ENCODE data around the gene CDH4. TPM values are rescaled to one million over a fixed set of nuclear protein-coding genes. Genes with fewer than 3 reads are reported as not detected.

The CDH4 gene
- total and polyA plus RNA-seq, 2 of the 13 experiments (the other 11 are each of a cell fraction or from before 2014, with no cell fraction given): not detected

DNA sequence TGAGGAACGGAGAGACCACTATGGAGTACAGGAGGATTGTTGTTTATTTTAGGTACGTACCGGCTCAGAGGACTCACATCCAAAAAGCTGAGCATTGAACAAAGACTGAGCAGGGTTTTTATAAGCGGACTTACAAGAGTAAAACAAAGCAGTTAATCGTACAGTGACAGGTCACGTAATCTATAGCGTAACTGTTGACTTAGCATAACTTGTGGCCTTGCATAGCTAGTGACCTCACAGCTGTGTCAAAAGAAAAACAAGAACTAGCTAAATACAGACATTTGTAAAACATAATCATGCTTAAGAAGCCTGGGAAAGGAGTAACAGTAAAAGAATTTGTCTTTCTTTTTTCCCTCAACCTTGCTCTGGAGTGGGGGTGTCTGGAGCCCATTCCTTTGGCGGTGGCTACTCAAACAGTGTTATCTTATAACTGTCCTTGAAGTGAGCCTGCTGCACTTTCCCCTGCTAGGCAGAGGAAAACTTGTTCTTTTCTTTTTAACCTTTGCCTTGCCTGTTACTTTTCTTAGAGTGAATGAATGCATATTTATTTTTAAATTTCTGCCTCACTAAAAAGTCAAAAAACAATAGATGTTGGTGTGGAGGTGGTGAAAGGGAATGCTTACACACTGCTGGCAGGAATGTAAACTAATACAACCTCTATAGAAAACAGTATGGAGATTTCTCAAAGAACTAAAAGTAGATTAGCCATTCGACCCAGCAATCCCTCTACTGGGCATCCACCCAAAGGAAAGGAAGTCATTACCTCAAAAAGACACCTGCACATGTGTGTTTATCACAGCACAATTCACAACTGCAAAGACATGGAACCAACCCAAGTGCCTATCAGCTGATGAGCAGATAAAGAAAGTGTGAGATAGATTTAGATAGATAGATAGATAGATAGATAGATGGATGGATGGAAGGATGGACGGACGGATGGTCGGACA is 704.6 kb downstream of the CDH4 start (continued):
- TF ChIP-seq, protein P1, sequence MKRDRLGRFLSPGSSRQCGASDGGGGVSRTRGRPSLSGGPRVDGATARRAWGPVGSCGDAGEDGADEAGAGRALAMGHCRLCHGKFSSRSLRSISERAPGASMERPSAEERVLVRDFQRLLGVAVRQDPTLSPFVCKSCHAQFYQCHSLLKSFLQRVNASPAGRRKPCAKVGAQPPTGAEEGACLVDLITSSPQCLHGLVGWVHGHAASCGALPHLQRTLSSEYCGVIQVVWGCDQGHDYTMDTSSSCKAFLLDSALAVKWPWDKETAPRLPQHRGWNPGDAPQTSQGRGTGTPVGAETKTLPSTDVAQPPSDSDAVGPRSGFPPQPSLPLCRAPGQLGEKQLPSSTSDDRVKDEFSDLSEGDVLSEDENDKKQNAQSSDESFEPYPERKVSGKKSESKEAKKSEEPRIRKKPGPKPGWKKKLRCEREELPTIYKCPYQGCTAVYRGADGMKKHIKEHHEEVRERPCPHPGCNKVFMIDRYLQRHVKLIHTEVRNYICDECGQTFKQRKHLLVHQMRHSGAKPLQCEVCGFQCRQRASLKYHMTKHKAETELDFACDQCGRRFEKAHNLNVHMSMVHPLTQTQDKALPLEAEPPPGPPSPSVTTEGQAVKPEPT (CRISPR knock-in tag; IDR thresholded peaks at IDR 0.05; ENCODE audit: low read depth): no peak
- no peak for TF ChIP-seq SMARCC2 (IDR thresholded peaks at IDR 0.05)
- 0 out of 4 replicates have a peak, but pooled peaks of 1 of the 2 experiments have one; percentile 48 for TF ChIP-seq MAFK (conservative IDR thresholded peaks at IDR 0.05 in 1 of 2, IDR thresholded peaks at IDR 0.05 in 1 of 2; ENCODE audit: low read length in 2 of 2)
- 0 out of 4 replicates have a peak, but pooled peaks of 1 of the 2 experiments have one; percentile 34 for TF ChIP-seq EP300 (IDR thresholded peaks at IDR 0.05; ENCODE audit: low read depth in 2 of 2, low read length in 2 of 2)
- no peak for TF ChIP-seq EP300 (CRISPR knock-in tag; IDR thresholded peaks at IDR 0.05; ENCODE audit: borderline replicate concordance)
- no peak for TF ChIP-seq ZNF317 (CRISPR knock-in tag; IDR thresholded peaks at IDR 0.05)
- TF ChIP-seq ZNF652 (CRISPR knock-in tag; IDR thresholded peaks at IDR 0.05; ENCODE audit: borderline replicate concordance, low read depth): peak; percentile 88
- no peak for TF ChIP-seq ZNF816 (CRISPR knock-in tag; IDR thresholded peaks at IDR 0.05; ENCODE audit: borderline replicate concordance)
- TF ChIP-seq NFIC (IDR thresholded peaks at IDR 0.05; ENCODE audit: low read length): no peak
- TF ChIP-seq HOXA3 (CRISPR knock-in tag; IDR thresholded peaks at IDR 0.05): peak; percentile 76
- no peak for TF ChIP-seq ZFP36 (IDR thresholded peaks at IDR 0.05; ENCODE audit: borderline replicate concordance, low read depth, low read length, partially characterized antibody)
- no peak for TF ChIP-seq ZBTB39 (CRISPR knock-in tag; IDR thresholded peaks at IDR 0.05)
- TF ChIP-seq IRX3 (CRISPR knock-in tag; IDR thresholded peaks at IDR 0.05; ENCODE audit: borderline replicate concordance, low read depth): no peak
- no peak for TF ChIP-seq ZNF20 (CRISPR knock-in tag; IDR thresholded peaks at IDR 0.05)
- no peak for TF ChIP-seq RXRB (CRISPR knock-in tag; IDR thresholded peaks at IDR 0.05; ENCODE audit: borderline replicate concordance)
- no peak for TF ChIP-seq ZUFSP (CRISPR knock-in tag; IDR thresholded peaks at IDR 0.05; ENCODE audit: borderline replicate concordance)
- TF ChIP-seq PTBP1 (IDR thresholded peaks at IDR 0.05; ENCODE audit: low read depth, low read length, poor library complexity, severe bottlenecking): no peak
- no peak for TF ChIP-seq ZSCAN21 (CRISPR knock-in tag; IDR thresholded peaks at IDR 0.05; ENCODE audit: borderline replicate concordance)
- no peak for TF ChIP-seq SP4 (CRISPR knock-in tag; IDR thresholded peaks at IDR 0.05)
- TF ChIP-seq, protein P2, sequence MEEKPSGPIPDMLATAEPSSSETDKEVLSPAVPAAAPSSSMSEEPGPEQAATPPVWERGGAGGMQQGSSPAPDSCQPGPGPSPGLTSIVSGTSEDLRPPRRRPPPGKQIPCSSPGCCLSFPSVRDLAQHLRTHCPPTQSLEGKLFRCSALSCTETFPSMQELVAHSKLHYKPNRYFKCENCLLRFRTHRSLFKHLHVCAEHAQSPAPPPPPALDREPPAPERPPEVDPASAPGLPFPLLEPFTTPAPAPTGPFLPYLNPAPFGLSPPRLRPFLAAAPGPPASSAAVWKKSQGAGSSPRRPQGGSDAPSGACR (CRISPR knock-in tag; IDR thresholded peaks at IDR 0.05): no peak
- no peak for TF ChIP-seq SP140L (CRISPR knock-in tag; IDR thresholded peaks at IDR 0.05; ENCODE audit: borderline replicate concordance)
- peak; percentile 43; the same call in 1 of the 2 replicates for TF ChIP-seq MAFF (IDR thresholded peaks at IDR 0.05; ENCODE audit: low read depth, low read length)

Data from HepG2 (cell line).